ENCODE measurements around the gene SPEM1. TPM values are rescaled to one million over a fixed set of nuclear protein-coding genes. Genes with fewer than 3 reads are reported as not detected.

The SPEM1 gene
- polyA plus RNA-seq, 1 donor (not counting 4 experiments of a cell fraction or from before 2014, with no cell fraction given): not detected

DNA sequence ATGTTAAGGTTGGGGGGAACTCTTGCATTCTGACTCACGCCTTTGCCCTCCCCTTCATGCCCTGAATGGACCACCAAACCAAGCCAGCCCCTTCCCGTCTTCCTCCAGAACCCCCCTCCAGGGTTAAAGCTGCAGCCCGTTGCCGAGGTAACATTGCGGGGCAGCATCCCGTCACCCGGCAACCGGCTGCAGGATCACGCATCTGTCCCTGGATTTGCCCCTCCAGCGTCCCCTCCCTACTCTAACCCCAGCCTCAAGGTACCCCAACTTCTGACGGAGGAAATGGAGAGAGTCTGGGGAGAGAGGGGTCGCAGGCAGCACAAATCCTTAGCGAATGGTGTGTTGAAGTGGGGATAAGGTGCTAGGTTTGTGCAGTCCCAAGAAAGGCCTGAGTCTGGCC, 13.0 kb upstream of the SPEM1 start:
- Histone ChIP-seq H3K4me2 (ENCODE audit: control insufficient read depth, extremely low read depth, insufficient read depth, low read depth, low read length) (no peak overlapping the region), H3K4me3 (ENCODE audit: control insufficient read depth in 2 of 3, extremely low read depth in 1 of 3, insufficient read depth in 2 of 3, low read depth in 1 of 3, low read length in 3 of 3) (no peak overlapping the region), H3K9me1 (ENCODE audit: control insufficient read depth, extremely low read depth, insufficient read depth, low read length) (no peaks in the 10 kb centered on the region), H3K27me3 (ENCODE audit: control insufficient read depth, extremely low read depth, insufficient read depth, low read length) (no peaks in the 10 kb centered on the region), H3K27ac (ENCODE audit: control insufficient read depth, insufficient read depth, low read length) (no peak overlapping the region), H3K4me1 (ENCODE audit: control insufficient read depth, extremely low read depth, insufficient read depth, low read length) (peaks cover 15% of the 10 kb centered on the region), H3K9ac (ENCODE audit: control insufficient read depth, extremely low read depth, insufficient read depth, low read length) (no peak overlapping the region), H3K9me3 (ENCODE audit: control insufficient read depth, low read depth, low read length) (no peaks in the 10 kb centered on the region), H2AFZ (ENCODE audit: control insufficient read depth, low read length) (no peak overlapping the region), H3K36me3 (ENCODE audit: control insufficient read depth in 2 of 2, extremely low read depth in 1 of 2, insufficient read depth in 2 of 2, low read length in 2 of 2) (peaks cover 0 to 4% of the 10 kb centered on the region in 2 experiments), H3K79me2 (ENCODE audit: control insufficient read depth, insufficient read depth, low read length) (peaks cover 5% of the 10 kb centered on the region), H4K20me1 (ENCODE audit: control insufficient read depth, extremely low read depth, insufficient read depth, low read length) (no peaks in the 10 kb centered on the region)
- FAIRE-seq (no peak), DNase-seq (ENCODE audit: low read depth, low spot score) (no peak)
- dilution Hi-C loops (cut with MboI; ENCODE audit: extremely low pct_ligation_motif_present, low sequenced_read_pairs): no loop called here
- TF ChIP-seq EZH2 (IDR thresholded peaks at IDR 0.05; ENCODE audit: low read length) (no peak), CTCF (optimal IDR thresholded peaks at IDR 0.05 in 1 of 3, IDR thresholded peaks at IDR 0.05 in 1 of 3, conservative IDR thresholded peaks at IDR 0.05 in 1 of 3; ENCODE audit: extremely low read depth in 1 of 3, insufficient read depth in 2 of 3, low read length in 3 of 3) (no peak)

- Histone ChIP-seq H3K9me1 (ENCODE audit: control insufficient read depth, extremely low read depth, insufficient read depth, low read length) (no peaks in the 10 kb centered on the region), H3K4me1 (ENCODE audit: control insufficient read depth, extremely low read depth, insufficient read depth, low read length) (peaks cover 15% of the 10 kb centered on the region), H3K36me3 (ENCODE audit: control insufficient read depth in 2 of 2, extremely low read depth in 1 of 2, insufficient read depth in 2 of 2, low read length in 2 of 2) (peaks cover 0 to 4% of the 10 kb centered on the region in 2 experiments), H2AFZ (ENCODE audit: control insufficient read depth, low read length) (no peak within 1 kb of the TSS), H3K4me3 (ENCODE audit: control insufficient read depth in 2 of 3, extremely low read depth in 1 of 3, insufficient read depth in 2 of 3, low read depth in 1 of 3, low read length in 3 of 3) (no peak within 1 kb of the TSS), H4K20me1 (ENCODE audit: control insufficient read depth, extremely low read depth, insufficient read depth, low read length) (no peaks in the 10 kb centered on the region), H3K27me3 (ENCODE audit: control insufficient read depth, extremely low read depth, insufficient read depth, low read length) (no peaks in the 10 kb centered on the region), H3K79me2 (ENCODE audit: control insufficient read depth, insufficient read depth, low read length) (peaks cover 5% of the 10 kb centered on the region), H3K4me2 (ENCODE audit: control insufficient read depth, extremely low read depth, insufficient read depth, low read depth, low read length) (no peak within 1 kb of the TSS), H3K9ac (ENCODE audit: control insufficient read depth, extremely low read depth, insufficient read depth, low read length) (no peak within 1 kb of the TSS), H3K27ac (ENCODE audit: control insufficient read depth, insufficient read depth, low read length) (no peak within 1 kb of the TSS), H3K9me3 (ENCODE audit: control insufficient read depth, low read depth, low read length) (no peaks in the 10 kb centered on the region)
- TF ChIP-seq CTCF (optimal IDR thresholded peaks at IDR 0.05 in 1 of 3, IDR thresholded peaks at IDR 0.05 in 1 of 3, conservative IDR thresholded peaks at IDR 0.05 in 1 of 3; ENCODE audit: extremely low read depth in 1 of 3, insufficient read depth in 2 of 3, low read length in 3 of 3): no peak
- TF ChIP-seq EZH2 (IDR thresholded peaks at IDR 0.05; ENCODE audit: low read length): no peak
- no peak for DNase-seq (ENCODE audit: low read depth, low spot score)
- dilution Hi-C loops (cut with MboI; ENCODE audit: extremely low pct_ligation_motif_present, low sequenced_read_pairs): no loop called here
- FAIRE-seq: no peak
Measured at GRCh38 chr17:7407485-7408251, 12.5 kb upstream of the SPEM1 start, which contains the start of gene NLGN2. NLGN2 (plus strand) TSS chr17:7407845; CDS start chr17:7408256, 411 bp downstream.

Measured in keratinocyte (primary cell).